HG02852 (cell line): Measurements from ENCODE around the gene CTXND1.

Experiments used
- ATAC-seq: cut with Tn5 transposase; IDR thresholded peaks from one replicate; pipeline ENCODE4 v1.9.1; 2021; ENCODE audit warnings: mild to moderate bottlenecking, moderate library complexity; ENCODE audit not compliant: unreplicated experiment

CTXND1 gene

GRCh38 chr15:80183306-80183705, 68.7 kb downstream of the CTXND1 start:
- no peak for ATAC-seq

GRCh38 chr15:80182611-80183261, 69.3 kb downstream of the CTXND1 start:
- no peak for ATAC-seq

GRCh38 chr15:80180986-80181385, 71.0 kb downstream of the CTXND1 start:
- no peak for ATAC-seq

GRCh38 chr15:80180468-80180867, 71.5 kb downstream of the CTXND1 start:
- ATAC-seq, result no peak

GRCh38 chr15:80179935-80180334, 72.1 kb downstream of the CTXND1 start:
- ATAC-seq, result no peak

GRCh38 chr15:80179025-80179759, 72.8 kb downstream of the CTXND1 start:
- no peak for ATAC-seq

- no peak for ATAC-seq
These were observed 74.9 kb downstream of the CTXND1 start for GRCh38 chr15:80177156-80177555.

- ATAC-seq, result no peak
These were observed 75.6 kb downstream of the CTXND1 start for GRCh38 chr15:80176443-80176842.

GRCh38 chr15:80175436-80175835, 76.6 kb downstream of the CTXND1 start:
- no peak for ATAC-seq

- ATAC-seq, result no peak
These were observed 77.8 kb downstream of the CTXND1 start for GRCh38 chr15:80174017-80174746.

GRCh38 chr15:80173022-80173759, 78.8 kb downstream of the CTXND1 start:
- ATAC-seq, result peak; percentile 48

GRCh38 chr15:80172401-80172800, 79.6 kb downstream of the CTXND1 start:
- ATAC-seq, result no peak

GRCh38 chr15:80171787-80172186, 80.2 kb downstream of the CTXND1 start:
- ATAC-seq, result no peak

- no peak for ATAC-seq
These were observed 81.4 kb downstream of the CTXND1 start for GRCh38 chr15:80170596-80170995.

GRCh38 chr15:80169768-80170357, 82.2 kb downstream of the CTXND1 start:
- ATAC-seq, result no peak

GRCh38 chr15:80168421-80168820, 83.6 kb downstream of the CTXND1 start:
- ATAC-seq, result no peak

GRCh38 chr15:80167936-80168335, 84.1 kb downstream of the CTXND1 start:
- no peak for ATAC-seq

GRCh38 chr15:80163897-80164296, 88.1 kb downstream of the CTXND1 start:
- ATAC-seq, result no peak

GRCh38 chr15:80163217-80163616, 88.8 kb downstream of the CTXND1 start:
- ATAC-seq, result no peak

GRCh38 chr15:80162059-80162554, 89.9 kb downstream of the CTXND1 start:
- ATAC-seq, result no peak
